ENCODE results near the gene SDCBP2.

- TF ChIP-seq ZNF24 (IDR thresholded peaks at IDR 0.05) (no peak), CREM (IDR thresholded peaks at IDR 0.05; ENCODE audit: low read depth) (no peak), CTCF (IDR thresholded peaks at IDR 0.05 in 2 of 3, conservative IDR thresholded peaks at IDR 0.05 in 1 of 3; ENCODE audit: control insufficient read depth in 2 of 3, extremely low read depth in 1 of 3, insufficient read depth in 1 of 3, low read depth in 3 of 3, low read length in 3 of 3) (no peak), CEBPZ (IDR thresholded peaks at IDR 0.05; ENCODE audit: low read depth, low read length) (no peak), POLR2A (IDR thresholded peaks at IDR 0.05; ENCODE audit: low read depth, low read length) (no peak), SUZ12 (IDR thresholded peaks at IDR 0.05; ENCODE audit: unreplicated experiment) (no peak), ZBTB33 (IDR thresholded peaks at IDR 0.05) (no peak), EZH2 (IDR thresholded peaks at IDR 0.05; ENCODE audit: borderline replicate concordance, control insufficient read depth, low read depth, low read length) (no peak)
Measured at GRCh38 chr20:1334370-1334731, 5.4 kb upstream of the SDCBP2 start.

Data from GM12878 (cell line).